NCI-H2227 treated with DMSO at 0.1 percent for 48 hours (cell line): ENCODE data around the gene RASA4.
"Not testable (repeated sequence)": the region's sequence is repeated elsewhere in the genome, so short reads cannot be mapped to it uniquely, and the experiment has no call there.

ENCODE experiments used
- DNase-seq: peaks from one replicate; lab custom pipeline; 2025; lab: John Stamatoyannopoulos, UW

The RASA4 gene

DNA sequence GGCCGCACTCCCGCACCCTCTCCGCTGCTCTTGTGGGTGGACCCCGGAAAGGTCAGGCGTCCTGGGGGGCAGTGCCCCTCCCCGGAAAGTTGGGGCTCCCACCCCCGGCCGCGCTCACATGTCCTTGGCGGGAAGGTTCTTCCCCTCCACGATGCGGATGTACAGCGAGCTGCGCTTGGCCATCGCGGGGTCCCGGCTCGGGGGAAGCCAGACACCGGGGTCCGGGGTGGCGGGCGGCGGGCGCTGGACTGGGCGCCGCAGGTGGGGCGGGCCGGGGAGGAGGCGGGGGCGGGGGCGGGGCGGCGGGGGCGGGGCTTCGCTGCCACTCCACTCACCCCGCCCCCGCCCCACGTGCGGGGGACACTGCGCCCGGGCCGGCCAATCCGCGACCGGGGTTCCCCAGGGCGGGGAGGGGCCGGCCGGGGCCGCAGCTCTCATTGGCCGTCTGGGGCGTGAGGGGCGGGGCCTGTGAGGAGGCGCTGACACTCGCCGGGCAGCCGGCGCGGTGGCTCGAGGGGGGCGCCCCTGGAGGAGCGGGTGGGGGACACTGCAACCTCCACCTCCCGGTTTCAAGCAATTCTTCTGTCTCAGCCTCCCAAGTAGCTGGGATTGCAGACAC, at the start of gene RASA4:
RASA4 (minus strand) TSS at position 250 of the 619 bp plus-strand sequence; CDS start at position 183, 67 bp downstream.
- DNase-seq, result not testable (repeated sequence)

DNA sequence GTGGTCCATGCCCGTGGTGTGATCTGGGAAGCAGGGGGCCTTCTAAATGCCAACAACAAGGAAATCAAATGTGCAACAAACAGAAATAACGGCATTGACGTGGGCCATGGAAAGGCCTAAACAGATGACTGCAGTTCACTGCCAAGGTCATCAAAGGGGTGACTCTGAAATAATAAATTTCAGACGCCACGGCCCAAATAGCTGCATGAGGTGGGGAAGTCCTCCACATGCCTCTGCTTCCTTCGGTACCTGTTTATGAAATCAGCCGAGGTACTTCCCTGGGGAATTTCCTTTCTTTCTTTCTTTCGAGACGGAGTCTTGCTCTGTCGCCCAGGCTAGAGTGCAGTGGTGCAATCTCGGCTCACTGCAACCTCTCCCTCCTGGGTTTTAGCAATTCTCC, 48.2 kb upstream of the RASA4 start:
- not testable (repeated sequence) for DNase-seq

DNA sequence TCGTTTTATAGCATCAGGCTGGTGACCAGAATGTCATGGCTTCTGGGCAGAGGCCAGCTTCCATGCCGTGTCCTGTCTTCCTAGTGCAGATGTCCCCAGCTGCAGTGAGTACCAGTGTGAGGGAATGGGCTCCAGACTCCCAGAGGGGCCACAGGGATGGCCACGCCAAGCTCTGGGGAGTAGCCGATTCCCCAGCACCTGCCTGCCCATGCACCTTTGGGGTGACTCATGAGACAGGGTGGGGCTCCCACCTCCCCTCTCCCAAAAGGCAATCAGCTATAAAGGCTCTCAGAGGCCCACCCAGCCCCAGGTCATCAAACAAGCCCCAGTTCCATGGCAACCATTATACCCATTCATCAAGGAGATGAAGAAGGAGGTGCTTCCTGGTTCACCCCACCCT, 33.4 kb upstream of the RASA4 start, which contains the start of gene SPDYE2B:
SPDYE2B (plus strand) TSS at position 396 of the 400 bp plus-strand sequence. CDS start 2,030 bp downstream, outside the sequence.
- not testable (repeated sequence) for DNase-seq

GRCh38 chr7:102647813-102648212, 31.3 kb upstream of the RASA4 start:
- DNase-seq, result not testable (repeated sequence)

DNA sequence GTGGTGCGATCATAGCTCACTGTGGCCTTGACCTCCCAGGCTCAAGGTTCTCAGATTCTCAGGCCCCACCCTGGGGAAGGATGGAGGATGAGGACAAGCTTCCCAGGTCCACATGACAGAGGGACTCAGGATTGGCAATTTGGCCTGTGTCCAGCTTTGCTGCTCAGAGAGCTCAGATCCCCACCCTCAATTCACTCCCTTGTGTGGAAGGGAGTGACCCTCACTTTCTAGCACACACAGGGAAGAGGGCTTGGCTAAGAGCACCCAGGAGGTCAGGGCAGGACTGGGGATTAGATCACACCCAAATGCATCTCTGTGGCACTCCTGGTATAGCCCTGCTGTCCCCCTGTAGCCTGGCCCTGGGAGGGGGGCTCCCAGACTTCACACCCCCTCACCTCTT, 26.8 kb upstream of the RASA4 start:
- not testable (repeated sequence) for DNase-seq

DNA sequence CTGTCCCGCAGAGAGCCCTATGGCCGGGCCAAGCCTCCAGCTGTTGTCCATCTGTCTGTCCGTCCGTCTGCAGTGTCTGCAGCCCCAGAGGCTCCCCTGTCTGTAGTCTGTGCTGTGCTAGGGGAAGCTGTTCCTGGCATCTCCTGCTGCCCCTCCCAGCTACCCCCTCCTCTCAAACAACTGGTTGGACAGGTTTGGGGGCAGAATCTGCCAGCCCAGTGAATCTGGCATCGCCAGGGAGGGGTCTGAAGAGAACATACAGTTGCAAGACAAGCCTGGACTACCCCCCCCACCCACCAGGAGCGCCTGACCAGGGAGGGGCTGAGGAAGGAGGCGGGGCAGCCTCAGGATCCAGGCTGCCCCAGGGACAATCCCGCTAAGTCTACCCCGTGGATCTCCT, 26.1 kb upstream of the RASA4 start, which contains the start of gene UPK3BL1:
UPK3BL1 (minus strand) TSS at position 101 of the 400 bp plus-strand sequence; CDS start at position 51, 50 bp downstream.
- not testable (repeated sequence) for DNase-seq

DNA sequence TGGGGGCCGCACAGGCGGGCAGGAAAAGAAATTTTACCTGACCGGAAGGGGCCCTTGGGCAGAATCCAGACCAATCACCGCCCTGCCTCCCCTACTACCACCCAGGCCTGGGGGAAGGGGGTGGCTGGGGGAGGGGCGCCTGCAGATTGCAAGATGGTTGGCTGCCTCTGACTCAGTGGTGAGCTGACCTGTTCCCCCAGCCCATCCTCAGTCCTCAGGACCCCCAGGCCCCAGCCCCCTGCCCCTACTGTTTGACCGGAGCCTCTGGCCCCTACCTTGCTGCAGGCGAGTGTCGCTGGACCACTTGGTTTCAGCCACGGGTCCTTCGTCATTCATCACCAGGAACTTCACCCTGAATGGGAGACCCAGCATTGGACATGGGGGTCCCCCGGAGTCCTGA, 22.3 kb upstream of the RASA4 start:
- not testable (repeated sequence) for DNase-seq

GRCh38 chr7:102636956-102637355, 20.4 kb upstream of the RASA4 start:
- DNase-seq, result not testable (repeated sequence)

DNA sequence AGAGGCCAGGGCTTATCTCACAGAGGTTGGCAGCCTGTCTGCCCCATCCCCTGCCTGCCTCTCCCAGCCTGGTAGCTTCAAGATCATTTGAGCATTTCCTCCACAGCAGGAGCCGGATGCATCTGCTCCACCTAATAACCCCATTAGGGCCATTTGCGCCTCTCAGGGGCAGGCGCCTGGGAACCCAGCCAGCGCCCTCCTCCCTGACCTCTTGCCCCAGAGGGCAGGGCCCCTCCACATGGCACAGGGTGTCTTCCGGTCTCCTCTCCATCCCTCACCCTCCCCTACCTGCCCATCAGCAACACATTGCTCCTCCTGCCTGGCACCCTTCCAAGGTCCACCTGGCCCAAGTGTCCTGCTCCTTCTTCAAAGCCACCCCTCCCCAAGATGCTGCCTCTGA, 18.8 kb upstream of the RASA4 start:
- DNase-seq, result not testable (repeated sequence)

DNA sequence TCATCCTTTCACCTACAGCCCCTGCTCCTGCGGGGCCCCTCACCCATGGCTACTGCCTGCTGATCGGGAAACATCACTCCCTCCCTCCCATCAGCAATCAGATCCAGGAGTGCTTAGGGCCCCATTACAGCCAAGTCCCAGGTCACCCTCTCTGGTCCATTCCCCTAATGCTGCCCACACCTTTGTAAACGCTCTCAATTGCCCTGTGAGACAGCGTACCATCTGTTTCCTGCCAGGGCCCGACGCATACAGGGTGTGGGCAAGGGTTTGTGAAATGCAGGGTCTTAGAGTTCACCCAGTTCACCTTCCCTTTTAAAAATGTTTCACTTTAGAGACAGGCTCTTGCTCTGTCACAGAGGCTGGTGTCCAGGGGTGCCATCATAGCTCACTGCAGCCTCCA, 17.7 kb upstream of the RASA4 start:
- not testable (repeated sequence) for DNase-seq

DNA sequence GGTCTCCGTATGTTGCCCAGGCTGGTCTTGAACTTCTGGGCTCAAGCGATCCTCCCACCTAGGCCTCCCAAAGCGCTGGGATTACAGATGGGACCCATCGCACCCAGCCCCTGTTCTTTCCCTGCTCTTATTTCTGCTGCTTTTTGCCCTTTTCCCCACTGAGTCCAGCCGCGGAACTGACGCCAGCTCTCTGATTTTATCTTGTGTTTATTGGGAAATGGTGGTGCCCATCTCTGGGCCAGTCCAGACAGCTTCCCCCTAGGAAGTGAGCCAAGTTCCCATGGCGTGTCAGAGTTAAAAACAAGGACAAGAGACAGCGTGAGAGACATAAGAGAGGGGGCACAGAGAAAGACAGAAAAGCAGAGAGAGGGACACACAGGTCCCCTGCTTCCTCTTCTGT, 14.1 kb upstream of the RASA4 start:
- not testable (repeated sequence) for DNase-seq

- DNase-seq, result not testable (repeated sequence)
These were observed 10.8 kb upstream of the RASA4 start for GRCh38 chr7:102627271-102627904.

DNA sequence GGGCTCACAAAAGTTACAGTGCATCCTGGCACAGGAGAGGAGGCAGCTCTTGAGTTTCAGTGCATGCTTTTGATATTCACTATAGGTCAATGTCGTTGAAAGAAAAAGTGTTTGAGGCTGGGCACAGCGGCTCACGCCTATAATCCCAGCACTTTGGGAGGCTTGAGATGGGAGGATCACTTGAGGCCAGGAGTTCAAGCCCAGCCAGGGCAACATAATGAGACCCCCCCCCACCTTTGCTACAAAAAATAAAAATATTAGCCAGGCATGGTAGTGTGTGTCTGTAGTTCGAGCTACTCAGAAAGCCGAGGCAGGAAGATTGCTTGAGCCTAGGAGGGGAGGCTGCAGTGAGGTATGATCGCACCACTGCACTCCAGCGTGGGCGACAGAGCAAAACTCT, 1.6 kb upstream of the RASA4 start:
- not testable (repeated sequence) for DNase-seq

DNA sequence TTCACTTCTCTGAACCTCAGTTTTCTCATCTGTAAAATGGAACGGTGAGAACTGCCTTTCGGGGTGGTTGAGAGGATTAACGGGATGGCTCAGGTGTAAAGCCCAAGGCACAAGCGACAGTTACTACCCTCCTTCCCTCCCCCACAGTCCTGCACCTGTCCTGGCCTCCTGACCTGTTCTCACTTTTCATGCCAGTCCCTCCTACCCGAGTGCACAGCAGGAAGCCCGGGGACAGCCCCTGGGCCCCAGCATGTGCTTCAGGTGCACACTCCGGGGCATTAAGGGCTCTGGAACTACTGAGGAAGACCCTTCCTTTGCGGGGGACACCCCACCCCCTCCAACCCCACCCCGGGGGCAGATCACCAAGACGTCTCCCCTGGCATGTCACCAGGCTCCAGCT, 626 bp downstream of the RASA4 start:
- DNase-seq, result not testable (repeated sequence)

GRCh38 chr7:102614873-102615272, 1.7 kb downstream of the RASA4 start:
- not testable (repeated sequence) for DNase-seq

- not testable (repeated sequence) for DNase-seq
These were observed 2.2 kb downstream of the RASA4 start for GRCh38 chr7:102614346-102614697.

- not testable (repeated sequence) for DNase-seq
These were observed 2.8 kb downstream of the RASA4 start for GRCh38 chr7:102613575-102614345.

DNA sequence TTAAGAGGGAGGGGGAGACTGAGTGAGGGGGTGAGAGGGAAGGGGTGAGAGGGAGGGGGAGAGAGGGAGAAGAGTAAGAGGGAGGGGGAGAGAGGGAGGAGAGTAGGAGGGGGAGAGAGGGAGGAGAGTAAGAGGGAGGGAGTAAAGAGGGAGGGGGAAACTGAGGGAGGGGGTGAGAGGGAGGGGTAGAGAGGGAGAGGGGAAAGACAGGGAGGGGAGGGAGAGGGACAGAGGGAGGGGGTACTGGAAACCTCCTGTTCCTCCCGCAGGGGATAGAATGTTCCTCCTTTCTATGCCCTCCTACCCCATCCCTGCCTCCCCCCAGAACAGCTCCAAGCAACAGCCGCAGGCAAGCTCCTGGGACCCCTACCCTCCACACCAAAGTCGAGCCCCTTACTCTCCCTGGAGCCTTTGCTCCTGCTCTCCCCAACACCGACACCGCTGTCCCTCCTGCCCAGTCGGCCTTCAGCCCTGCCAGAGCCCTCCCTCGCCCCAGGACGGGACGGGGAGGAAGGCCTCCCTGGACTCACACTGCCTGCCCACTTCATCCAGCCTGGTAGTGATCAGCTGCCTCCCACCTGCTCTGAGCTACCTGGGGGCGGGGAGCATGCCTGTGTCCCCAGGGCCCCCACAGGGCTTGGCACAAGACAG, 4.8 kb downstream of the RASA4 start:
- not testable (repeated sequence) for DNase-seq

GRCh38 chr7:102611013-102611674, 5.4 kb downstream of the RASA4 start:
- not testable (repeated sequence) for DNase-seq

- DNase-seq, result not testable (repeated sequence)
These were observed 6.1 kb downstream of the RASA4 start for GRCh38 chr7:102610441-102610840.

- not testable (repeated sequence) for DNase-seq
These were observed 6.8 kb downstream of the RASA4 start for GRCh38 chr7:102609734-102610133.
